Loucy (cell line): ENCODE measurements around the gene ZC3H10.

Source experiments
- CTCF ChIP-seq: fragments of 200-600 bp; sonication (generic); conservative IDR thresholded peaks from 2 replicates; pipeline ENCODE4 v1.5.1; 2014; ENCODE audit warnings: mild to moderate bottlenecking, antibody characterized with exemption, low read length
- EZH2phosphoT487 ChIP-seq: fragments of 200-600 bp; IDR thresholded peaks from 2 replicates; pipeline ENCODE4 v1.6.1; 2018; ENCODE audit warnings: antibody characterized with exemption, mild to moderate bottlenecking, moderate library complexity, borderline replicate concordance

DNA sequence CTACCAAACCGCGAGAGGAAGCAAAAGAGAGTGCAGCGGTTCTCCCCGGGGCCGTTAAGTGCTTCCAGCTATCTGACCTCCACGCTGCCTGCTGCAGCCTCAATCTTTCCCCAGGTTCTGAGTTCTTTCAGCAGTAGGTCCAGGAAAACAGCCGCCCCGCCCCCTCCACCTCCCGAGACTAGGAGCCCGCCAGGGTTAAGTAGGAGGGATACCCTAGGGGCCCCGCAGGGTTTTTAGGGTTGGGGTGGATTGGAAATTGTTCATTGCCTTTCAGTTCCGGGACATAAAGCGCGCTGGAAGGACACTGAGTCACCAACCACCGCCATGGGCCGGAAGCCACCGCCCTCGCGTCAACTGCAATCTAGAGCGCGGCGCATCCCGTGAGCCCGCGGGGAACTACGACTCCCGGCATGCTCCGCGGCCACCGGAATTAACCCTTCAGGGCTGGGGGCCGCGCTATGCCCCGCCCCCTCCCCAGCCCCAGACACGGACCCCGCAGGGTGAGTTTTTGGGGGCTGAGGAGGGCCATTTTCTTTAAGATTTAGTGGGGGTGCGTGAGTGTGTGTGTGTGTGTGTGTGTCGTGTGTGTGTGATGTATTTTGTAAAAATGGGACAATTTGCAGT lies 34.2 kb downstream of the ZC3H10 start, which contains the start of gene MYL6B:
- TF ChIP-seq CTCF, result no peak
- TF ChIP-seq EZH2phosphoT487, result no peak
